GM12891 (cell line): ENCODE results near the gene FNDC3B.
"Not testable (repeated sequence)": the region's sequence is repeated elsewhere in the genome, so short reads cannot be mapped to it uniquely, and the experiment has no call there.

Experiments used
- PAX5 ChIP-seq: IDR thresholded peaks from 2 replicates; pipeline ENCODE4 v1.6.1; 2011; ENCODE audit warnings: low read length, moderate library complexity, mild to moderate bottlenecking; ENCODE audit not compliant: insufficient read depth, severe bottlenecking
- POLR2A ChIP-seq: IDR thresholded peaks from 2 replicates; pipeline ENCODE4 v1.6.1; 2011; ENCODE audit warnings: low read depth, low read length, control low read depth
- POLR2AphosphoS5 ChIP-seq: IDR thresholded peaks from 2 replicates; pipeline ENCODE4 v1.6.1; 2011; ENCODE audit warnings: low read depth, low read length, control low read depth
- POU2F2 ChIP-seq: IDR thresholded peaks from 2 replicates; pipeline ENCODE4 v1.6.1; 2011; ENCODE audit warnings: low read depth, mild to moderate bottlenecking, control low read depth, low read length, moderate library complexity
- SPI1 ChIP-seq: IDR thresholded peaks from 2 replicates; pipeline ENCODE4 v1.6.1; 2011; ENCODE audit warnings: low read depth, low read length, control low read depth
- TAF1 ChIP-seq: IDR thresholded peaks from 2 replicates; pipeline ENCODE4 v1.6.1; 2011; ENCODE audit warnings: low read depth, low read length, control low read depth

GRCh38 chr3:172242471-172242870, 203.1 kb downstream of the FNDC3B start:
- TF ChIP-seq POLR2A, POLR2AphosphoS5, PAX5, POU2F2, SPI1, TAF1: not testable (repeated sequence)
